Measurements from ENCODE around the gene MYO7A.
A peak's percentile ranks its signal among the peaks of the same experiment; 100 is the strongest.

The MYO7A gene

DNA sequence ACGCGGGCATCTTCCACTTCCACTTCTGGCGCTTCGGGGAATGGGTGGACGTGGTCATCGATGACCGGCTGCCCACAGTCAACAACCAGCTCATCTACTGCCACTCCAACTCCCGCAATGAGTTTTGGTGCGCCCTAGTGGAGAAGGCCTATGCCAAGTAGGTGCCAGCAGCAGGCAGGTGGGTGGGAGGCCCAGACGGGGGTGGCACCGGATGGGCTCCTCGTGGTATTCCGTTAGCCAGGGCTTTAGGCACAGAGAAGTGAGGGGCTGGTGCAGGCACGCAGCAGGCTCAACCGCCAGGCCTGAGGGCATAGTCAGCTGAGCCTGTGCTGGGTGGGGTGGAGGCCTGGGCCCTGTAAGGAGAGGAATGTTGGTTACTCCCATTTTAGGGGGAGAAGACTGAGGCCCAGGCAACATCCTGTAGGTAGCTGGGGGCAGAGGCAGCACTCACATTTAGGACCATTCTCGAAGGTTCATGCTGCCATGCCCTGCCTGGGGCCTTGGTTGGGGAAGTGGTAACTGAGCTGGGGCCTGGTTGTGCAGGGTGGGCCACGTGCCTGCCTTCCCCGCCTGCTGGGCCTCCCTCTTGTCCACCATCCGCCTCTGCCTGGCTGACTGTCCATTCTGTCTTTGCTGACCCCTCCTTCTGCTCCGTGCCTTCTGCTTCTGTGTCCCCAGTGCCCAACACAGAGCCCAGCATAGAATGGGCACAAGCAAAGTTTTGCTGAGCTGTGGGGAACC is 15.2 kb upstream of the MYO7A start:
- DNase-seq (ENCODE audit: low read depth), result no peak
- H3K4me3 ChIP-seq (ENCODE audit: low read depth, low read length), result no peak overlapping the region
- TF ChIP-seq, protein P1, sequence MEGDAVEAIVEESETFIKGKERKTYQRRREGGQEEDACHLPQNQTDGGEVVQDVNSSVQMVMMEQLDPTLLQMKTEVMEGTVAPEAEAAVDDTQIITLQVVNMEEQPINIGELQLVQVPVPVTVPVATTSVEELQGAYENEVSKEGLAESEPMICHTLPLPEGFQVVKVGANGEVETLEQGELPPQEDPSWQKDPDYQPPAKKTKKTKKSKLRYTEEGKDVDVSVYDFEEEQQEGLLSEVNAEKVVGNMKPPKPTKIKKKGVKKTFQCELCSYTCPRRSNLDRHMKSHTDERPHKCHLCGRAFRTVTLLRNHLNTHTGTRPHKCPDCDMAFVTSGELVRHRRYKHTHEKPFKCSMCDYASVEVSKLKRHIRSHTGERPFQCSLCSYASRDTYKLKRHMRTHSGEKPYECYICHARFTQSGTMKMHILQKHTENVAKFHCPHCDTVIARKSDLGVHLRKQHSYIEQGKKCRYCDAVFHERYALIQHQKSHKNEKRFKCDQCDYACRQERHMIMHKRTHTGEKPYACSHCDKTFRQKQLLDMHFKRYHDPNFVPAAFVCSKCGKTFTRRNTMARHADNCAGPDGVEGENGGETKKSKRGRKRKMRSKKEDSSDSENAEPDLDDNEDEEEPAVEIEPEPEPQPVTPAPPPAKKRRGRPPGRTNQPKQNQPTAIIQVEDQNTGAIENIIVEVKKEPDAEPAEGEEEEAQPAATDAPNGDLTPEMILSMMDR (conservative IDR thresholded peaks at IDR 0.05; ENCODE audit: low read depth, low read length), result no peak

DNA sequence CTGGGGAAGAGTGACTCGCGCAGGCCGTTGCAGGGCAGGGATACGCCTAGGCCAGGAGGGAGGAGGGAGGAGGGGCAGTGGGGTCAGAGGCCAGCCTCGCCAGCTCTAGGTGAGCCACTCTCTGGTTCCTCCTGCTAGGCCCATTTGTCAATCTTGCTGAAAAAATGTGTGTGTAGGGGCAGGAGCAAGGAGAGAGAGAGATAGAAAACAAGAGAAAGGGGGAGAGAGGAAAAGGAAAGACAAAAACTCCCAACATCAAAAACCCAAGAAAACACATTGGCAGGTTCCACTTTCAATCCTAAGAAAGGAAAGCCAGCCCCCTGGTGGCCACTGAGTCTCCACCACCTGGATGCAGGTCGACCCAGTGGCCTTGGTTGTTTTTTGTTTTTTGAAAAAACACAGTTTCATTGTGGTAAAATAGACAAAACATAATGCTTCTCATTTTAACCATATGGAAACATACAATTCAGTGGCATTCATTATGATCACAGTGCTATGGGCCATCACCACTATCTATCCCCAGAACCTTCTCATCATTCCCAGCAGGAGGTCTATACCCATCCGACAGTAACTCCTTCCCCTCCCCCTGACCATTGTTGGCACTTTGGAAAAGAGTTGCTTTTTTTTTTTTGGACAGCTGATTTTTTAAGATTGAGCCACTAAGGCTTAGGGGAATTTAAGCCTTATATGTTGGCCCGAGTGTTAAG is 14.5 kb upstream of the MYO7A start:
- DNase-seq (ENCODE audit: low read depth), result peak; percentile 70
- no peak overlapping the region for H3K4me3 ChIP-seq (ENCODE audit: low read depth, low read length)
- TF ChIP-seq, protein P1 (conservative IDR thresholded peaks at IDR 0.05; ENCODE audit: low read depth, low read length), result peak; percentile 78

DNA sequence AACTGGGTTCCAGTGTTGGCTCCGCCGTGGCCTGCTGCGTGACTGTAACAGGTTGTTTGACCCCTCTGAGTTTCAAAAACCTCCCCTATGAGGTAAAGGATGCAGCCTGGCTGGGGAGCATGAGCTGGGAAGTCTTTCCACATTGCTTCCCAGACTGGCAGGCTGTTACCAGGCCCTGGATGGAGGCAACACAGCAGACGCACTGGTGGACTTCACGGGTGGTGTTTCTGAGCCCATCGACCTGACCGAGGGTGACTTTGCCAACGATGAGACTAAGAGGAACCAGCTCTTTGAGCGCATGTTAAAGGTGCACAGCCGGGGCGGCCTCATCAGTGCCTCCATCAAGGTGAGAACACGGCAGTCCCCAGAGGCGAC is 14.0 kb upstream of the MYO7A start:
- no peak for DNase-seq (ENCODE audit: low read depth)
- TF ChIP-seq, protein P1 (conservative IDR thresholded peaks at IDR 0.05; ENCODE audit: low read depth, low read length), result no peak
- no peak overlapping the region for H3K4me3 ChIP-seq (ENCODE audit: low read depth, low read length)

DNA sequence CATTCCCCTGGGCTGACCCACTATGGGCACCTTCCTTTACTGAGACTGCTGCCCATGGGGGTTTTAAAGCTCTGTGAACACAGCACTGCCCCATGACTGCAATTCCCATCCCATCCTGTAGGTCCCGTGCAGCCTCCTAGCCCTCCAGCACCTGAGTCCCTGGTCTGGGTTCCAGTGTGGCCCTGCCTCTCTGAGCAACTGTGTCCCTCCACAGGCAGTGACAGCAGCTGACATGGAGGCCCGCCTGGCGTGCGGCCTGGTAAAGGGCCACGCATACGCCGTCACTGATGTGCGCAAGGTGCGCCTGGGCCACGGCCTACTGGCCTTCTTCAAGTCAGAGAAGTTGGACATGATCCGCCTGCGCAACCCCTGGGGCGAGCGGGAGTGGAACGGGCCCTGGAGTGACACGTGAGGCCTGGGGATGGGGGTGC is 12.8 kb upstream of the MYO7A start:
- TF ChIP-seq, protein P1 (conservative IDR thresholded peaks at IDR 0.05; ENCODE audit: low read depth, low read length), result peak; percentile 43
- H3K4me3 ChIP-seq (ENCODE audit: low read depth, low read length), result no peak overlapping the region
- DNase-seq (ENCODE audit: low read depth), result no peak

DNA sequence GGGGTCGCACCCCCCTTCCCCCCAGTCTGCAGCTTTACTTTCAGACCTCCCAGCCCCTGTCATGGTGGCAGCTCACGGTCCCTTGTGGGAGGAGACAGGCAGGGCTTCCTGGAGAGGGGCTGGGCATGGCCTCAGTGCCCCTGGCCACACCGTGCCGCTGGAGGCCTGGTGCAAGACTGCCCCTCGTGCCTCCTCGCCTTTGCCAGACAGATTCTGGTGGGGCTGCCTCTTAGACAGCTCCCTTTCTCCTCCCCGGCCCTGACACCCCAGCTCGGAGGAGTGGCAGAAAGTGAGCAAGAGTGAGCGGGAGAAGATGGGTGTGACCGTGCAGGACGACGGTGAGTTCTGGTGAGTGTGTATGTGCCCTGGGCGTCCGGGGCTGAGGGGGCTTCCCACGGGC is 12.1 kb upstream of the MYO7A start:
- TF ChIP-seq, protein P1 (conservative IDR thresholded peaks at IDR 0.05; ENCODE audit: low read depth, low read length), result no peak
- H3K4me3 ChIP-seq (ENCODE audit: low read depth, low read length), result no peak overlapping the region
- DNase-seq (ENCODE audit: low read depth), result no peak

DNA sequence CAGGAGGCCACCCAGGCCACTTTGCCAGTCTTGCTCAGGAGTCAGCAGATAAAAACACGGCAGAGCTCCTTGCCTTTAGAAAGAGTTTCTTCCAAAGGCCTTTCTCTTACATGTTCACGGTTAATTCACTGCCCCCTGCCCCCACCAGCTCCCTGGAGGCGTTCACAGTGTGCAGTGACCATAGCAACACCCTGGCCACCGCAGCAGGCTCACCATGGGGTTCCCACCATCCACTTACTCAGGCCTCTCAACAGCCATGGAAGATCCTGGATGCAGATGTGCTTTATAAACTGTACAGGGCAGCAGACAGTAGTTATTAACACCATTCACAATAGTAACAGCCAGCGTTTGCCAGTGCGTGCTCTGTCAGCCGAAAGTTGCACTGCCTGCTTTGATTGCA is 10.6 kb upstream of the MYO7A start:
- H3K4me3 ChIP-seq (ENCODE audit: low read depth, low read length), result no peak overlapping the region
- TF ChIP-seq, protein P1 (conservative IDR thresholded peaks at IDR 0.05; ENCODE audit: low read depth, low read length), result no peak
- peak; percentile 82 for DNase-seq (ENCODE audit: low read depth)

All from choroid plexus epithelial cell (primary cell).